Measurements from ENCODE around the gene ELP1.

ELP1 gene

GRCh38 chr9:108866001-108866420 lies 67.9 kb downstream of the ELP1 start:
- no peaks in the 10 kb centered on the region for H3K4me1 ChIP-seq (ENCODE audit: control insufficient read depth, insufficient read depth, low read length)
- no peak for TF ChIP-seq ZNF138 (tag by site-specific recombination; IDR thresholded peaks at IDR 0.05; ENCODE audit: borderline replicate concordance)
- TF ChIP-seq ZNF658 (tag by site-specific recombination; IDR thresholded peaks at IDR 0.05): no peak
- TF ChIP-seq ZNF214 (tag by site-specific recombination; IDR thresholded peaks at IDR 0.05; ENCODE audit: borderline replicate concordance): no peak
- TF ChIP-seq ZNF571 (tag by site-specific recombination; IDR thresholded peaks at IDR 0.05): no peak
- no peak for TF ChIP-seq ZNF140 (tag by site-specific recombination; IDR thresholded peaks at IDR 0.05)
- TF ChIP-seq ZNF132 (tag by site-specific recombination; IDR thresholded peaks at IDR 0.05; ENCODE audit: borderline replicate concordance): no peak
- no peak for TF ChIP-seq WT1 (tag by site-specific recombination; IDR thresholded peaks at IDR 0.05)
- TF ChIP-seq SETDB1 (IDR thresholded peaks at IDR 0.05; ENCODE audit: insufficient read length, low read length): no peak
- no peak for TF ChIP-seq ZBTB6 (tag by site-specific recombination; IDR thresholded peaks at IDR 0.05)
- TF ChIP-seq ZNF24 (tag by site-specific recombination; IDR thresholded peaks at IDR 0.05): no peak
- no peak for TF ChIP-seq GFI1B (tag by site-specific recombination; IDR thresholded peaks at IDR 0.05)
- TF ChIP-seq REPIN1 (tag by site-specific recombination; IDR thresholded peaks at IDR 0.05; ENCODE audit: low read depth): no peak
- TF ChIP-seq ZNF266 (tag by site-specific recombination; IDR thresholded peaks at IDR 0.05; ENCODE audit: low read depth): no peak
- no peak for TF ChIP-seq ZNF548 (tag by site-specific recombination; IDR thresholded peaks at IDR 0.05)
- TF ChIP-seq TCF7L2 (IDR thresholded peaks at IDR 0.05; ENCODE audit: borderline replicate concordance, low read depth, low read length): no peak
- TF ChIP-seq ZNF473 (tag by site-specific recombination; IDR thresholded peaks at IDR 0.05): no peak
- TF ChIP-seq IKZF3 (tag by site-specific recombination; IDR thresholded peaks at IDR 0.05): no peak
- TF ChIP-seq ZNF433 (tag by site-specific recombination; IDR thresholded peaks at IDR 0.05; ENCODE audit: low read depth): no peak
- no peak for TF ChIP-seq ZFP69B (tag by site-specific recombination; IDR thresholded peaks at IDR 0.05)
- no peak for TF ChIP-seq ZNF174 (tag by site-specific recombination; IDR thresholded peaks at IDR 0.05)
- H3K4me3 ChIP-seq (ENCODE audit: low read depth, low read length): no peak overlapping the region
- ChIA-PET POLR2A (no interaction called here), CTCF (no interaction called here)
- H3K9me3 ChIP-seq (ENCODE audit: control insufficient read depth, insufficient read depth, low read depth, low read length): no peaks in the 10 kb centered on the region
- H3K27ac ChIP-seq (ENCODE audit: extremely low read depth, low read depth, low read length): no peak overlapping the region
- H3K36me3 ChIP-seq (ENCODE audit: control insufficient read depth in 2 of 2, insufficient read depth in 1 of 2, low read length in 2 of 2): peaks cover 0 to 32% of the 10 kb centered on the region in 2 experiments; a peak in 1 of 3 replicates

DNA sequence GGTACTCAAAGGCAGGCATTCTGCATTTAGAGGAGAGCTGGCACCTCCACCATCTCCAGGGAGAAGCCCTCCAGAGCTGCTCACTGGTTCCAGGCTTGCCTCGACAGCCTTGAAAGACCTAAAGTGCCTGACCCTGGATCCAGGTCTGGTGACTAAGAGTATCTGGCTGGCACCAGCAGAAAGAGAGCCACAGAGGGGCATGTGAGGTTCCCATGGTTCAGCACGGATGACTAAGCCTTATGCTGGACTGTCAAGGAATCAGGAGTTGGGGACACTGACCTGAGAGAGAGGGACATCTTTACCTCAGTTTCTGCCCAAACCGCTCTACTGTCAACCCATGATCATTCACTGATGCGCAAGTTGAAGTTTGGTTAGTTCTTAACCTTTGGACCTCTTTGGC lies 68.9 kb downstream of the ELP1 start:
- Histone ChIP-seq H3K4me3 (ENCODE audit: low read depth, low read length) (no peak overlapping the region), H3K9me3 (ENCODE audit: control insufficient read depth, insufficient read depth, low read depth, low read length) (no peaks in the 10 kb centered on the region), H3K36me3 (ENCODE audit: control insufficient read depth in 2 of 2, insufficient read depth in 1 of 2, low read length in 2 of 2) (peaks cover 0 to 24% of the 10 kb centered on the region in 2 experiments; a peak in 1 of 3 replicates), H3K4me1 (ENCODE audit: control insufficient read depth, insufficient read depth, low read length) (no peaks in the 10 kb centered on the region), H3K27ac (ENCODE audit: extremely low read depth, low read depth, low read length) (no peak overlapping the region)
- ChIA-PET POLR2A (no interaction called here), CTCF (interaction anchor here (1.2 kb wide), 1 partner anchor 13 kb away, joined by 3 read pairs; no protein-coding TSS in a partner anchor)
- TF ChIP-seq ZBTB6 (tag by site-specific recombination; IDR thresholded peaks at IDR 0.05) (no peak), KLF9 (tag by site-specific recombination; IDR thresholded peaks at IDR 0.05; ENCODE audit: low read depth) (no peak), BCL6B (tag by site-specific recombination; IDR thresholded peaks at IDR 0.05) (no peak), ZSCAN16 (tag by site-specific recombination; IDR thresholded peaks at IDR 0.05) (no peak), SCRT2 (tag by site-specific recombination; IDR thresholded peaks at IDR 0.05) (no peak), ZNF629 (tag by site-specific recombination; IDR thresholded peaks at IDR 0.05) (no peak), PRDM1 (tag by site-specific recombination; IDR thresholded peaks at IDR 0.05) (no peak), ZNF561 (tag by site-specific recombination; IDR thresholded peaks at IDR 0.05; ENCODE audit: borderline replicate concordance) (no peak), TRIM28 (IDR thresholded peaks at IDR 0.05; ENCODE audit: borderline replicate concordance, low read length) (no peak), ZNF777 (tag by site-specific recombination; IDR thresholded peaks at IDR 0.05; ENCODE audit: borderline replicate concordance) (no peak), ZNF324 (tag by site-specific recombination; IDR thresholded peaks at IDR 0.05) (no peak), SALL2 (tag by site-specific recombination; IDR thresholded peaks at IDR 0.05; ENCODE audit: borderline replicate concordance) (no peak)
- TF ChIP-seq, protein P1, sequence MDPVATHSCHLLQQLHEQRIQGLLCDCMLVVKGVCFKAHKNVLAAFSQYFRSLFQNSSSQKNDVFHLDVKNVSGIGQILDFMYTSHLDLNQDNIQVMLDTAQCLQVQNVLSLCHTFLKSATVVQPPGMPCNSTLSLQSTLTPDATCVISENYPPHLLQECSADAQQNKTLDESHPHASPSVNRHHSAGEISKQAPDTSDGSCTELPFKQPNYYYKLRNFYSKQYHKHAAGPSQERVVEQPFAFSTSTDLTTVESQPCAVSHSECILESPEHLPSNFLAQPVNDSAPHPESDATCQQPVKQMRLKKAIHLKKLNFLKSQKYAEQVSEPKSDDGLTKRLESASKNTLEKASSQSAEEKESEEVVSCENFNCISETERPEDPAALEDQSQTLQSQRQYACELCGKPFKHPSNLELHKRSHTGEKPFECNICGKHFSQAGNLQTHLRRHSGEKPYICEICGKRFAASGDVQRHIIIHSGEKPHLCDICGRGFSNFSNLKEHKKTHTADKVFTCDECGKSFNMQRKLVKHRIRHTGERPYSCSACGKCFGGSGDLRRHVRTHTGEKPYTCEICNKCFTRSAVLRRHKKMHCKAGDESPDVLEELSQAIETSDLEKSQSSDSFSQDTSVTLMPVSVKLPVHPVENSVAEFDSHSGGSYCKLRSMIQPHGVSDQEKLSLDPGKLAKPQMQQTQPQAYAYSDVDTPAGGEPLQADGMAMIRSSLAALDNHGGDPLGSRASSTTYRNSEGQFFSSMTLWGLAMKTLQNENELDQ (tag by site-specific recombination; IDR thresholded peaks at IDR 0.05; ENCODE audit: low read depth): no peak

All from HEK293 (cell line).